ENCODE measurements around the gene PLXNA4.

Gene PLXNA4

DNA sequence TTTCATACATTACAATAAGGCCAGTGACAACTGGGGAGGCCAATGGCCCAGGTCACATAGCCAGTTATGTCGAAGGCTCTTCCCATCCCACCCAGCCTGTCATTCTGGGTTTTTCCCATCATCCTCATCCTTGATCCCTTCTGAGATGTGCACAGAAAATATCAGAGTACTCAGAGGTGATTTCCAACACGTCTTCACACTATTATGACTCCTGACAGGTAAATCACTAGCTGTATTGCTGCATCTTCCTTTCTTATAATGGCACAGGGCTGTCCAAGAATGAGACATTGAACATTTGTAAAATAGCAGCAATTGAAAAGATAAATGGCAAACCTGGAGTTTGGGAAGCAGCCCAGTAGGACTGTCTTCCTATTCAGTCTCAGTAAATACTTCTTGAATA is 159.9 kb downstream of the PLXNA4 start:
- TF ChIP-seq, protein P1, sequence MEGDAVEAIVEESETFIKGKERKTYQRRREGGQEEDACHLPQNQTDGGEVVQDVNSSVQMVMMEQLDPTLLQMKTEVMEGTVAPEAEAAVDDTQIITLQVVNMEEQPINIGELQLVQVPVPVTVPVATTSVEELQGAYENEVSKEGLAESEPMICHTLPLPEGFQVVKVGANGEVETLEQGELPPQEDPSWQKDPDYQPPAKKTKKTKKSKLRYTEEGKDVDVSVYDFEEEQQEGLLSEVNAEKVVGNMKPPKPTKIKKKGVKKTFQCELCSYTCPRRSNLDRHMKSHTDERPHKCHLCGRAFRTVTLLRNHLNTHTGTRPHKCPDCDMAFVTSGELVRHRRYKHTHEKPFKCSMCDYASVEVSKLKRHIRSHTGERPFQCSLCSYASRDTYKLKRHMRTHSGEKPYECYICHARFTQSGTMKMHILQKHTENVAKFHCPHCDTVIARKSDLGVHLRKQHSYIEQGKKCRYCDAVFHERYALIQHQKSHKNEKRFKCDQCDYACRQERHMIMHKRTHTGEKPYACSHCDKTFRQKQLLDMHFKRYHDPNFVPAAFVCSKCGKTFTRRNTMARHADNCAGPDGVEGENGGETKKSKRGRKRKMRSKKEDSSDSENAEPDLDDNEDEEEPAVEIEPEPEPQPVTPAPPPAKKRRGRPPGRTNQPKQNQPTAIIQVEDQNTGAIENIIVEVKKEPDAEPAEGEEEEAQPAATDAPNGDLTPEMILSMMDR (conservative IDR thresholded peaks at IDR 0.05): no peak
- no peak overlapping the region for H3K27ac ChIP-seq

GRCh38 chr7:132415259-132415658 is 161.0 kb downstream of the PLXNA4 start:
- TF ChIP-seq, protein P1 (conservative IDR thresholded peaks at IDR 0.05): no peak

DNA sequence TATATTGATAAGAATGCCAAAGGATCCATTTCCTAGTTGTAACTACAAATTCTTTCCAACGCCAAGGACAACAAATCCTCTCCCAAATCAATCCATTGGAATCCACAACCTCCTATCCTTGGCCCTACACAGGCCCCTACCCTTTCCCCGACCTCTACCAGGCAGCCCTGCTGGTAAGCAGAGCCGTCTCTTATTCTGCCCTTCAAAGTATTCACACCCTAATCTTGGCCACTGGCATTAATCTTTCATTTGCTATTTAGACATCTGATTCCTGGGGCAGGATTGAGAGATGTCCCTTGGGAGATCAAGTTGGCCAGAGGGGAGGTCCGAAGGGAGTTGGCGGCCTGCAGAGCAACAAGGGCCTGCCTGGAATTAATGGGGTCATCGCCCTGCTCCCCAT is 161.4 kb downstream of the PLXNA4 start:
- TF ChIP-seq, protein P1 (conservative IDR thresholded peaks at IDR 0.05): no peak

More at GRCh38 chr7:132415259-132415658, 161.0 kb downstream of the PLXNA4 start:
- peak overlapping the region; percentile 47 for H3K27ac ChIP-seq

DNA sequence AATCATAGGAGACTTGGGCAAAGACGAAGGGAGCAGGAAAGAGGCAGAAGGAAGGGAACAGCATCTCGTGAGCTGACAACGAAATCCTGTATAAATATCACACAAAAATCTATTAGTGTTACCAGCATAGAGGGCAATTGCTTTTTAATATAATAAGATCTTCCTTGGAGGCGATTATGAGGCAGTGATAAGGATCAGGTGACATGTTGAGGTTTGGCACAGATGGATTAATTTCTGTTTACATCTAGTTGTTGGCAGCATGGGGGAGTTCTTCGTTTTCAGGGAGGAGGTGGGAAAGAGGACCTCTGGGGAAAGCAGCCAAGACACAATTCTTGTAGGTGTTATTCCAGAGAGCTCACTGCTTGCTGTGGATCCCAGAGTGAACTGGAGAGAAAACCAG is 163.8 kb downstream of the PLXNA4 start:
- TF ChIP-seq, protein P1 (conservative IDR thresholded peaks at IDR 0.05): no peak
- peak overlapping the region; percentile 56 for H3K27ac ChIP-seq

More for the DNA sequence above, 161.4 kb downstream of the PLXNA4 start:
- peak overlapping the region; percentile 47 for H3K27ac ChIP-seq

DNA sequence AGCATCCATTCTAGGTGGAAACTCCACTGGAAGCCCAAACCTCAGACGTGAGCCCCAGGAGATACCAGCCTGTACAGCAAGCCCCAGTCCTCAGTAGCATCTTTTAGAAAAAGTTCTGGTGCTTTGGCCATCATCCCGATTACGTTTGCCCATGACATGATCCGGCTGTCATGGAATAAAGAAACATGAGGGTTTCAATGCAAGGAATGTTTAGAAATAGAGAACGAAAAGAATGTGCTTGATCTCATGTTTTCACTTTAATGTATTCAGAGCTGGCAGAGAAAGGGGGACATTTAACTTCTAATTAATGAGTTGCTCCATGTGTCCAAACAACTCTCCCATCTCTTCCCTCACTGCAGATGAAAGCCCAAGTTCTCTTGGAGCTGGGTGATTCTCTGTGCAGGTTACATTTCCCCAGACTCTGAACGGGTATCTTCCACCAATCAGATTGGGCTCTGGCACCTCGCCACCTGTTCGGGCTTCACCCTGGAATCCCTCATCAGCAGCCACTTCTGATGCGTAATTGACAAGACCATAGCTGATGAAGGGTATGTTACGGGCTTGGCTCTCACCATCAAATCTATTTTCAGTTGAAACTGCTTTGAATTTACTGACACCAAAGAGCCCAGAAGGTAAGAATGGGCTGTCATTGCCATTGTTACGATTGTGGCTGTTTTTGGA is 165.3 kb downstream of the PLXNA4 start:
- no peak overlapping the region for H3K27ac ChIP-seq
- TF ChIP-seq, protein P1 (conservative IDR thresholded peaks at IDR 0.05): no peak

- H3K27ac ChIP-seq: no peak overlapping the region
- TF ChIP-seq, protein P1 (conservative IDR thresholded peaks at IDR 0.05): no peak
Observed at GRCh38 chr7:132410385-132410784, 165.9 kb downstream of the PLXNA4 start.

GRCh38 chr7:132407764-132408163 is 168.5 kb downstream of the PLXNA4 start:
- TF ChIP-seq, protein P1 (conservative IDR thresholded peaks at IDR 0.05): no peak

More at GRCh38 chr7:132407764-132408163, 168.5 kb downstream of the PLXNA4 start:
- no peak overlapping the region for H3K27ac ChIP-seq
